GM21360 (cell line): ENCODE measurements around the gene ADCY9.
"Not testable (repeated sequence)": the region's sequence is repeated elsewhere in the genome, so short reads cannot be mapped to it uniquely, and the experiment has no call there.

Experiments
- ATAC-seq: cut with Tn5 transposase; IDR thresholded peaks from one replicate; pipeline ENCODE4 v1.9.1; 2021; ENCODE audit warnings: mild to moderate bottlenecking, moderate library complexity; ENCODE audit not compliant: unreplicated experiment

The ADCY9 gene

DNA sequence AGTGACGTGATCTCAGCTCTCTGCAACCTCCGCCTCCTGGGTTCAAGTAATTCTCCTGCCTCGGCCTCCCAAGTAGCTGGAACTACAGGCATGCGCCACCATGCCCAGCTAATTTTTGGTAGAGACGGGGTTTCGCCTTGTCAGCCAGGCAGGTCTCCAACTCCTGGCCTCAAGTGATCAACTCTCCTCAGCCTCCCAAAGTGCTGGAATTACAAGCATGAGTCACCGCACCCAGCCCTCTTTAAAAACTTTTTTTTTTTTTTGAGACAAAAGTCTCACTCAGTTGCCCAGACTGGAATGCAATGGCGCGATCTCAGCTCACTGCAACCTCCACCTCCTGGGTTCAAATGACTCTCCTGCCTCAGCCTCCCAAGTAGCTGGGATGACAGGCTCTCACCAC, 43.1 kb downstream of the ADCY9 start:
- not testable (repeated sequence) for ATAC-seq

GRCh38 chr16:4071686-4072561, 44.3 kb downstream of the ADCY9 start:
- ATAC-seq, result no peak

DNA sequence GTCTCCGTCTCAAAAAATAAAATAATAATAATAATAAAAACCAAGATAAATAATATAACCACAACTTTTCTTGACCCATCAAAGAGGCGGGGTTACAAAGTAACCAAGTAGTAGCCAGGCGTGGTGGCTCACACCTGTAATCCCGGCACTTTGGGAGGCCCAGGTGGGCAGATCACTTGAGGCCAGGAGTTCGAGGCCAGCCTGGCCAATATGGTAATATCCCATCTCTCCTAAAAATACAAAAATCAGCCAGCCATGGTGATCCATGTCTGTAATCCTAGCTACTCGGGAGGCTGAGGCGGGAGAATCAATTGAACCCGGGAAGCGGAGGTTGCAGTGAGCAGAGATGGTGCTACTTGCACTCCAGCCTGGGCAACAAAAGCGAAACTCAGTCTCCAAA, 45.3 kb downstream of the ADCY9 start:
- ATAC-seq, result no peak

- no peak for ATAC-seq
Observed at GRCh38 chr16:4067262-4068001, 48.8 kb downstream of the ADCY9 start.

DNA sequence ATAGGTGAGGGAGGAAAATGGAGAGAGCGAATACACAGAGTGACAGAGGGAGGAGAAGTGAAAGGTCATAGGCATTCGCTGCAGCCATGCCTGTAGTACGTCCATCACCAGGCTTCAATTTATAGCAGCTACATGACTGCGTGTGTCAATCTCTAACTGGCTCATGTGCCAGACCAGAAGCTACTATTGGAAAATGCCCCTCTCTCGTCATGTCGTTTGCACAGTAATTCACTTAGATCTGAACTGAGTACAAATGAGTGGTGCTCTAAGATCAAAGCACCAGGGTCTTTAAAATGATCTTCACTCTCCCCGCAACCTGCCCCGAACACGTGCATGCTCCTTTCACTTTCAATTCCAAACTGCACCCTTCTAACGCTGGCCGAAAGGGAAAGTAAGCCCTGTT, 51.3 kb downstream of the ADCY9 start:
- no peak for ATAC-seq

- ATAC-seq, result no peak
Observed at GRCh38 chr16:4062212-4062802, 53.9 kb downstream of the ADCY9 start.

GRCh38 chr16:4060823-4061222, 55.4 kb downstream of the ADCY9 start:
- no peak for ATAC-seq

GRCh38 chr16:4060009-4060408, 56.2 kb downstream of the ADCY9 start:
- no peak for ATAC-seq

- ATAC-seq, result no peak
Observed at GRCh38 chr16:4058386-4058785, 57.9 kb downstream of the ADCY9 start.

- no peak for ATAC-seq
Observed at GRCh38 chr16:4057439-4057877, 58.8 kb downstream of the ADCY9 start.

DNA sequence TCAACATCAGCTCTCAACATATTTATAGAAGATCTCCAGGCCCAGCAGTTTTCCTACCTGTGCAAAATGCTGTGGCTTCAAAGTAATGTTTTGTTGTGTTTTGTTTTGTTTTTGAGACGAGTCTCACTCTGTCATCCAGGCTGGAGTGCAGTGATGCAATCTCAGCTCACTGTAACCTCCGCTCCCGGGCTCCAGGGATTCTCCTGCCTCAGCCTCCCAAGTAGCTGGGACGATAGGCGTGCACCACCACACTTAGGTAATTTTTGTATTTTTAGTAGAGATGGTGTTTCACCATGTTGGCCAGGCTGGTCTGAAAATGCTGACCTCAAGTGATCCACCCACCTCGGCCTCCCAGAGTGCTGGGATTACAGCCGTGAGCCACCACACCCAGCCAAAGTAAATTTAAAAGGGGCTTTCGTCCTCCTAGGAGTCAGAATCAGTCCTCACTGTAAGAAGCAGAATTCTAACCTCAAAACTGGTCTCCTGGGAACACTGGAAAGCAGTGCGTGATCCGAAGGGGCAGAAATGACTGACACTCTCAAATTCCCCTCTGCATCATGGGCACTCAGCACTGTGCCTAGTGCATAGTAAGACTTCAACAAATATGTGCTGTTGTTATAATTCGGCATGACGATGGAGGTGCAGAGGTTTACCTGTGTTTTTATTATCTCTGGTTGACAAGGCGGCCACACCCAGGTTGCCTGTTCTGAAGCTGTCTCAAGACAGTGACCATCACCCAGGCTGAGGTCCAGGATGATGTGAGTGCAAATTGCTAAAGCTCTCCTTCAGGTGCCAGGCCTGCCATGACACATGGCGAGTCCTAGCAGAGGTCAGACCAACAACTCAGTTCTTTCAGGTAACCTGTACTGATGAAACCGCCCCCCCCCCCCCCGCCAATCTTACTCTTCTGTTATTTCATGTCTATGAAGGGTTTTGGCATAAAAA, 59.8 kb downstream of the ADCY9 start:
- no peak for ATAC-seq

GRCh38 chr16:4055748-4056147, 60.5 kb downstream of the ADCY9 start:
- no peak for ATAC-seq

GRCh38 chr16:4053301-4053845, 62.9 kb downstream of the ADCY9 start:
- no peak for ATAC-seq

DNA sequence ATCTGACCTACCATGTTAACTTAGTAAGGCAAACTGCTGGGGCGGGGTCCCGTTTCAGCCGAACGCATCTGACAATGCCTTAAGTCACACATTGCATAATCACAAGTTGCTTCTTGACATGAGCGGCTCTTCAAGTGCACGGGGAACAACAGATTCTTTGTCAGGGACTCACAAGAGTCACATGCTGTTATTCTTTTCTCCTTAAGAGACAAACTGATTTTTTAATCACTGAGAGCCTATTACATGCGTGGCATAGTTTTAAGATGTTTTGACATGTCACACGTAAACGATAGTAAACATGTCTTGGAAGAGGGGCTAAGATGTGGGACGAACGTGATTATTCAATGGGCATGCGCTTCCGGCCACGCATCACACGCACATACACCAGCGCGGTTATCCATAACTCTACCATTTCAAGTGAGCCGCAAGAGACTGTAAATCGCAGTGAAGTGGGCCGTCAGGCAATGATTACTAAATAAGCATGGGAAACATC, 63.4 kb downstream of the ADCY9 start:
- ATAC-seq, result no peak

DNA sequence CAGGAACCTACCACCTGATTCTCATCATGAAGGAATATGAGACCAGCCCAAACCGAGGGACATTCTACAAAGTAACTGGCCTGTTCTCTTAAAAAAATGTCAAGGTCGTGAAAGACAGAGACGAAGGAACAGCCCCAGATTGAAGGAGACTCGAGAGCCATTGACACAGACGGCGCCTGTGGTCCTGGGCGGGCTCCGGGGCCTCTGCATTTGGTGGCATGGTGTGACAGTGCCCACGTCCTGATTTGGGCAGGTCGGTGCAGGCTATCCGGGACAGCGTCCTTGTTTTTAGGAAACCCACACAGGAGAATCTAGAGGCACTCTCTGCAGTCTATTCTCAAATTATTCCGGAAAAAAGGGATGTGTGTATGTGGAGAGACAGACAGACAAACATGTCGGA, 64.1 kb downstream of the ADCY9 start:
- no peak for ATAC-seq

DNA sequence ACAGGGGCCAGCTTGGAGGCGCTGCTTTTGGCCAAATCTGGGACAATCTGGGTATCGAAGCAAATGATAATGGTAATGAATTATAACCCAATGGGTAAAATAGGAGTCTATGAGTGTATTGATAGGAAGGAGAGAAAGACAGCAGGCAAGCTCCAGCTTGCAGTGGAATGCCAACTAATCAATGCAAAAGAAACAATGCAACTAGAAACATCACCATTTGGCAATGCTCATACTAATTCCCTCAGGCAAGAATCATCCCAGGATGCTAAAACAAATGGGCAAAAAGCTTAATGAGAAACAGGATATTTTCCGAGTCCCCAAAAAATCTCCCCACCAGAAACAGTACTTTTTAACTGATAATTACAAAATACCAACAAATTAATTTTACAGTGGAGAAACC, 64.7 kb downstream of the ADCY9 start:
- no peak for ATAC-seq

DNA sequence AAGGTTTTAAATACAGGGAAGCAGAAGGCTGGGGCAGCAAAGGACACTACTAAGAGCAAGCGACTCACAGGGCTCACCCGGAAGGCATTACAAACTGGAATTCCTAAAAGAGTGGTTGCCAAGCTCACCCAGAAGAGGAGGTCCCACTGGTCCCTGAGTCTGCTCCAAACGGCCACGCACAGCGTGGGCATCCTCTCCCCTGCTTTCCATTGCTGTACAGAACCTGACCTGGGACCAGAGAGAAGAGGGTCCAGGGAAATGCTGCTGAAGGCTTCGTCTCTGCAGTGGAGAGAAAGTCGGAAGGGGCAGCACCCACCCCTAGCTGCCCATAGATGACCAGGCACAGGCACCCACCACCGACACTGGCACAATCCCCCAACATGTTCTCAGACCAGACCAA, 67.2 kb downstream of the ADCY9 start:
- no peak for ATAC-seq

- ATAC-seq, result no peak
Observed at GRCh38 chr16:4048481-4048880, 67.8 kb downstream of the ADCY9 start.

- ATAC-seq, result no peak
Observed at GRCh38 chr16:4046221-4046620, 70.0 kb downstream of the ADCY9 start.

- not testable (repeated sequence) for ATAC-seq
Observed at GRCh38 chr16:4045561-4045960, 70.7 kb downstream of the ADCY9 start.
